Thyroid gland (tissue), 4 donors: ENCODE results near the gene TGM2. TPM values are rescaled to one million over a fixed set of nuclear protein-coding genes. Genes with fewer than 3 reads are reported as not detected.

Experiments
- DNase-seq, 2 donors: peaks; one replicate each; pipeline ENCODE4 v3.0.0-alpha.2; 2019
- H3K27ac ChIP-seq, 3 donors: fragments of 200-600 bp; sonication (generic); 1 replicate in 2 of 3; 2 replicates in 1 of 3; pipeline ENCODE4 v1.5.1; 2016 to 2019; ENCODE audit warnings: mild to moderate bottlenecking in 1 of 3, moderate library complexity in 1 of 3
- H3K27me3 ChIP-seq: fragments of 200-600 bp; sonication (generic); one replicate; pipeline ENCODE4 v1.5.1; 2019
- H3K36me3 ChIP-seq, 2 donors: fragments of 200-600 bp; sonication (generic); one replicate each; pipeline ENCODE4 v1.5.1; 2016 to 2019
- H3K4me1 ChIP-seq, 2 donors: fragments of 200-600 bp; sonication (generic); one replicate each; pipeline ENCODE4 v1.5.1; 2017 to 2019
- H3K4me3 ChIP-seq, 3 donors: fragments of 200-600 bp; sonication (generic); replicated peaks in 1 of 3; 1 replicate in 2 of 3; 2 replicates in 1 of 3; pipeline ENCODE4 v1.5.1; 2016; ENCODE audit warnings: mild to moderate bottlenecking in 1 of 3
- H3K9me3 ChIP-seq: fragments of 200-600 bp; sonication (generic); one replicate; pipeline ENCODE4 v1.5.1; 2017
- CTCF ChIP-seq, 6 experiments: fragments of 200-600 bp in 3 of 6; fragments of 450-650 bp in 3 of 6; sonication (generic) in 3 of 6; IDR thresholded peaks; one replicate each; pipeline ENCODE4 v1.5.1; 2016 to 2019; ENCODE audit warnings: antibody characterized with exemption in 6 of 6, mild to moderate bottlenecking in 2 of 6, inconsistent platforms in 1 of 6, moderate library complexity in 1 of 6
- POLR2A ChIP-seq, 2 donors: fragments of 450-650 bp; IDR thresholded peaks; one replicate each; pipeline ENCODE4 v1.6.1; 2017; ENCODE audit warnings: antibody characterized with exemption in 2 of 2, mild to moderate bottlenecking in 2 of 2, moderate library complexity in 1 of 2
- WGBS, 2 donors: methylation state at CpG; one replicate each; pipeline ENCODE4 v1.1.5; 2017; 5-methylcytosine and 5-hydroxymethylcytosine counted together
- intact Hi-C: fragments of 100-400 bp; cut with DNase I; formaldehyde crosslinking; loops from one replicate; pipeline ENCODE4 v1.15.1; 2023
- total RNA-seq, 4 donors: library from RNA; depleted of rRNA; stranded (reverse); fragments of >200 nt; gene quantifications; one replicate each; pipeline ENCODE4 v1.2.3, GENCODE V29; 2016

Gene TGM2
- total RNA-seq, 4 donors from 2014 or later, result 16.9 to 133 (median 18.4) TPM

DNA sequence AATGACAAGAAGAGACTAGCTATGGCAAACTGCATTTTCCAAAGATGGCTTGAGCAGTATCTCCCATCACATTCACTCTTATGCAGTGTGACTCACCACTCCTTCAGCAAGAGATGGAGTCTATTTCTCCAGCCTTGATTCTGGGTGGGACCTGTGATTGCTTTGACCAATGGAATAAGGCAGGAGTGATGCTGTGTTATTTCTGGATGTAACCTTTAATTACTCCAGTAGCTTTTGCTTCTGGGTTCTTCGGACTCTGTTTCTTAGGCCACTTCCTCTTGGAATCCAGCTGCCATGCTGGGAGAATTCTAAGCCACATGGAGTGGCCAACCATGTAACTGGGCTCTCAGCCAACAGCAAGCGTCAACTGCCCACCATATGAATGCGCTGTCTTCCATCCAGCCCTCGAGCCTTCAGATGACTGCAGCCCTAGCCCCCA, 50.7 kb downstream of the TGM2 start:
- no peak for TF ChIP-seq CTCF (IDR thresholded peaks at IDR 0.05)
- H3K4me3 ChIP-seq, result no peak overlapping the region
- H3K4me1 ChIP-seq, result peaks cover 0 to 15% of the 10 kb centered on the region in 2 donors
- H3K9me3 ChIP-seq, result no peaks in the 10 kb centered on the region
- no peak overlapping the region for H3K27ac ChIP-seq
- no peaks in the 10 kb centered on the region for H3K36me3 ChIP-seq
- no peaks in the 10 kb centered on the region for H3K27me3 ChIP-seq
- 93 to 94% methylated on average over 4 of the region's 4 CpGs for WGBS, 2 donors
- DNase-seq, result no peak
- intact Hi-C loops, result no loop called here

GRCh38 chr20:38113401-38114325, 51.4 kb downstream of the TGM2 start:
- intact Hi-C loops, result no loop called here
- WGBS, 2 donors, result 69 to 73% methylated on average over 10 of the region's 10 CpGs
- no peaks in the 10 kb centered on the region for H3K27me3 ChIP-seq
- peaks cover 0 to 18% of the 10 kb centered on the region in 2 donors for H3K4me1 ChIP-seq
- H3K9me3 ChIP-seq, result no peaks in the 10 kb centered on the region
- TF ChIP-seq CTCF (IDR thresholded peaks at IDR 0.05) (no peak), POLR2A (IDR thresholded peaks at IDR 0.05) (no peak)
- no peak overlapping the region for H3K27ac ChIP-seq
- no peaks in the 10 kb centered on the region for H3K36me3 ChIP-seq
- H3K4me3 ChIP-seq, result no peak overlapping the region
- DNase-seq, result no peak

- Histone ChIP-seq H3K36me3 (no peaks in the 10 kb centered on the region), H3K27me3 (no peaks in the 10 kb centered on the region), H3K27ac (no peak overlapping the region), H3K4me1 (peaks cover 0 to 18% of the 10 kb centered on the region in 2 donors), H3K9me3 (no peaks in the 10 kb centered on the region), H3K4me3 (no peak overlapping the region)
- intact Hi-C loops, result no loop called here
- no peak for TF ChIP-seq POLR2A (IDR thresholded peaks at IDR 0.05)
- no peak for TF ChIP-seq CTCF (IDR thresholded peaks at IDR 0.05)
- 90 to 100% methylated on average over 4 to 8 of the region's 8 CpGs for WGBS, 2 donors
- no peak for DNase-seq
These were observed 52.2 kb downstream of the TGM2 start for GRCh38 chr20:38112930-38113294.

GRCh38 chr20:38112261-38112929, 52.7 kb downstream of the TGM2 start:
- intact Hi-C loops, result no loop called here
- DNase-seq, result no peak
- H3K9me3 ChIP-seq, result no peaks in the 10 kb centered on the region
- H3K27ac ChIP-seq, result no peak overlapping the region
- H3K36me3 ChIP-seq, result no peaks in the 10 kb centered on the region
- peaks cover 0 to 18% of the 10 kb centered on the region in 2 donors for H3K4me1 ChIP-seq
- 93% methylated on average over 8 to 11 of the region's 14 CpGs for WGBS, 2 donors
- H3K27me3 ChIP-seq, result no peaks in the 10 kb centered on the region
- no peak for TF ChIP-seq POLR2A (IDR thresholded peaks at IDR 0.05)
- no peak for TF ChIP-seq CTCF (IDR thresholded peaks at IDR 0.05)
- H3K4me3 ChIP-seq, result no peak overlapping the region
